GM04503 (cell line): ENCODE results near the gene ZC3H8.

Experiments
- DNase-seq: peaks from one replicate; pipeline ENCODE4 v3.0.0-alpha.2; 2012; ENCODE audit warnings: low read depth

The ZC3H8 gene

DNA sequence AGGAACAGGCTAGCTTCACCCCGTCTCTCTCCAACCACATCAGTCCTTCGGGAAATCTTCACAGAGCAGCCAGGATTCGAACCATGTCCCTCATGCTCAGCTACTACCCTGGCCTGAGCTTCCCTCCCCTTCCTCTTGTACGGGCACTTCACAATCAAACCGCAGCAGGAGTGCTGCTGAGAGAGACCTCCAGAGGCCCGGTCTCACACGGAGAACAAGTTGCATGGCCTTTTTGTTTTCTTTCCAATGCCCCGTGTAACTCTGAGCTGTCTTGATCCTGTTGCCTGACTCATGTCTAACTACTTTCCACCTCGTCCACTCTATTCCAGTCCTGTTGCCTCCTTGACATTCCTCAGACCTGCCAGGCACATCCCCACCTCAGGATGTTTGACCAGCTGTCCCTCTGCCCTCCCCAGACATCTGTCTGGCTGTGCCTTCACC lies 91.3 kb downstream of the ZC3H8 start:
- no peak for DNase-seq

DNA sequence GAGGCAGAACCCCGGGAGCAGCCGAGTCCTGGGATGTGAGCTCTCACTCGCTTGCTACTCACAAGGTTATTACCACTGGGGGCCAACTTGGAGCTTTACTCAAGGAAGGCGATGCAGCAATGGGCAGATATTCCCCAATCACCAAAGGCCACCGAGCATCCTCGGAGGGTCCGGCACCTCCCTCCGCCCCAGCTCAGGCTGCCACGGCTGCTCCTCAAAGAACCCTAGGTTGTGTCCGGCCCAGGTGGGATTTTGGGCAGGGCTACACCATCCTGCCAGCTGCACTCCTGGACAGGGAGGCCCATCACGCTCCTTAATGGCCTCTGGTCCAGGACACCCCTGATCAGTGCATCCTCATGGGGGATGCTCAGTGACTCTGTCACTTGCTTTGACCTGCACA lies 91.9 kb downstream of the ZC3H8 start:
- no peak for DNase-seq

DNA sequence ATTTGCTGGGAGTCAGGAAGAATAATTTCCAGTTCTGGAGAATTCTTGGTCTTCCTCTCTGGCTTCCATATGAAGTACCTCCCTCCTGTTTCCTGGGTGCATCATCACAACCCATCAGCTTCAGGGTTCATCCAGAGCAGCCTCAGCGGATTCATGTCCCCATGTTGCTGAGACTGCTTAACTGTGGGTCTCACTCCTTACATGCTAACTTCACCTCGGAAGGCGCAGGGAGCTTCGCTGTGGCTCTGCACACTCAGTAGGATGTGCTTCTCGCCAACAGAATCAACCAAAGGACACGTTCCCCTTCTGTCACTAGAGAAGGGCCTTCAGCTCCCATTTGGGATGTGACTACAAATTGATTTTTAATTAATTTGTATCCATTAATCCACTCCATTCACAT lies 92.5 kb downstream of the ZC3H8 start:
- DNase-seq, result no peak
